NCI-H146 treated with DMSO at 0.1 percent for 48 hours (cell line): ENCODE data around the gene CCDC3.

ENCODE experiments used
- DNase-seq: peaks from one replicate; lab custom pipeline; 2025; ENCODE audit not compliant: unreplicated experiment; lab: John Stamatoyannopoulos, UW

Gene CCDC3

DNA sequence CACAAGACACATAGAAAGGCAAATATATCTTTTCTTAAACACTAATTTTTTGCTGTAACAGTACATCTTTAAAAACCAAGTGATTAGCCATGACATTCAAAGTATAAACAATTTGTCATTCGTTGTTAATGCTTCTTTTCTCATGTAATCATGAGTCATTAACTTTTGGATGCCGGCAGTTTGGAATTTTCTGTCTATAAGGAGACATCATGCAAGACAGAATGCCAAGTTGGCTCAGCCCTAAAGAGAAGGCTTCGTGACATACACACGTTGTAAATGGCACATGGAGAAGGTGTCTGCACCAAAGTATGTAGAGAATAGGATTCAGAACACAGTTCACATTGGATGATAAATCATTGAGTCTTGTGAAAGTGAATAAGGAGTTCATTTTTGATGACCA is 35.9 kb downstream of the CCDC3 start:
- DNase-seq: no peak

- no peak for DNase-seq
Observed at GRCh38 chr10:12962556-12962955, 39.0 kb downstream of the CCDC3 start.

- no peak for DNase-seq
Observed at GRCh38 chr10:12961416-12962205, 39.9 kb downstream of the CCDC3 start.

DNA sequence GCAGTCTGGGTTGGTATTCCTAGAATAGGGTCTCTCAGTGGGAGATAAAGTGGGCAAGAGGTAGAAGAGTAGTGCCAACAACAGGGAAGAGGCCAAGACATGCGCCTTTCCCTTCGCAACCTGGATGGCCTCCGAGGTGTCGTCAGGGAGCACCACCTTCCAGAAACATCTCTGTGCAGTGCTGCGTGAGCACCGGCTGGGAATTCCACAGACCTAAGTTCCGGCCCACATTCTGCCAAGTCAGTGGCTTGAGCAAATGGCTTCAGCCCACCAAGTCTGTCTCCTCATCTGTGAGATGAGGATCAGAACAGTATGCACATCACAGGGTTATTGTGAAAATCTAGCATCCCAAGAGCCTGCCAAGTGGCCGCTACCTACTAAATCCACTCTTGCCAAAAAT is 40.6 kb downstream of the CCDC3 start:
- DNase-seq: no peak

DNA sequence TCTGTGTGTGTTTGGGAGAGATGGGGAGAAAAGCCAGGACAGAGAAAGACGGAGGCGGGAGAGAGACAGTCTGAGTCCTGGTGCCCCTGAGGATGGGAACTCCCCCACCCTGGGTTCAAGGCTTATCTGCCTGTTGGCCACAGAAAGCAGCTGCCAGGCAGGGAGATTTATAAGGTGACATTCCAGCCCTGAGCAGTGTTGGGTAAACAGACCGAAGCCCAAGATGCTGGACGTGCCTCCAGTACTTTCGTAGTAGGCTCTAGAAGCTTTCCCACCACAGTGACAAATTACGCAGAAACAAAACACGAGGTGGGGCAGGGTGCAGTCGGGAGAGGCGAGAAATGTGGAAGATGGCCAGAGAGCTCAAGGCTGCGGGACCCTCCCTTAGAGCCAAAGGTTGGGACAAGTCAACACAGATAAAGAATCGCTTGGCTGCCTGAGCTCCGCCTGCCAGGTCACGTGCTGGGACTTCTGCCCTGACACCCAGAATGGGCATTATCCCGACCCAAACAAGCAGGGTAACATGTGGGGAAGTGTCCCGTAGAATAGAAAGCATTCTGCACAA is 41.1 kb downstream of the CCDC3 start:
- DNase-seq: no peak

DNA sequence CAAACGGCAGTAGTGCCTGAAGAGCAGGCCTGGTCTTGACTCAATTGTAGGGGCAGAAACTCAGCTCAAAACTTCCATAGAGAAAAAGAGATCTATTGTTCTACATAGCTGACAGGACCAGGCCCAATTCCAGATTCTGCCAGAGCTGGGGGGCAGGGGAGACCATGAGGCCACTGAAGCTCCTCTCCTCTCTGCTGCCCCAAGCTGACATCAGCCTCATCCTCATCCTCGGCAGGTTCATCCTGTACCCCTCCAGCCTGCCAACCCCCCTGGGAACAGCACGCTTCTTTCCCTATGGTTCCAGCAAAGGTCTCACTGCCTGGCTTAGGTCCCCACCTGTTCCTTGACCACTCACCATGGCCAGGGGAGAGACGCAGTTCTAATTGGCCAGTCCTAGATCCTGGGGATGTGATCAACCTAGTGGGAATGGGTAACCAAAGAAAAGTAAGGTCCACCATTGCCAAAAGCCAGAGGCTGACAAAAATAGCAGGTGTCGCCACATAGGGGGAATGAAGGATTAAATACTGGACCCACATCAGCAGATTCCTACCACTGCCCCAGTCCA is 42.9 kb downstream of the CCDC3 start:
- DNase-seq: no peak

GRCh38 chr10:12957081-12957480 is 44.4 kb downstream of the CCDC3 start:
- no peak for DNase-seq

- no peak for DNase-seq
Observed at GRCh38 chr10:12954866-12955265, 46.6 kb downstream of the CCDC3 start.

DNA sequence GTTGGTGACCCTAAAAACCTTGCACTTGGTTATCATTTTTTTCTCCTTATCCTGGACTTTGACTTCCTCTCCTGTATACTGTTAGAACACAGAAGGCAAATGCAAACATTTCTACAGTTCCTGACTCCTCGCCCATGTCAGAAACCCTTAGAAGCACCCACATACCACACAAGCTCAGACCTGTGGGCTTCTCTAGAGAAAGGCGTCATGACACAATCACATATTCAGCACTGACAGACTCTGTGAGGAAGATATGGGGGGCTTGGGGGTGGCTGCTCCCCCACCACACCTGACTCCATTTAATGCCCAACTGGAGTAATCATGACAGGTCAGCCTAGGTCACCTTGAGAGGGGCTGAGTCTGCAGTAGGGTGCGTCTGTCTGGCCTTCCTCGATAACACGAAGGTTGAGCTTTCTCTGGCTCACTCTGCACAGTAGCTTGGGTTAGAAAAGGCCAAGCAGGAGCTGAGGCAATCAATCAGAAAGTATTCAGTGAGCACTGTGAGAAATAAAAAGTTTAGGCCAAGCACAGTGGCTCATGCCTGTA is 50.9 kb downstream of the CCDC3 start:
- no peak for DNase-seq

- DNase-seq: peak; percentile 9
Observed at GRCh38 chr10:12949248-12949647, 52.3 kb downstream of the CCDC3 start.

GRCh38 chr10:12947741-12948140 is 53.8 kb downstream of the CCDC3 start:
- DNase-seq: no peak

DNA sequence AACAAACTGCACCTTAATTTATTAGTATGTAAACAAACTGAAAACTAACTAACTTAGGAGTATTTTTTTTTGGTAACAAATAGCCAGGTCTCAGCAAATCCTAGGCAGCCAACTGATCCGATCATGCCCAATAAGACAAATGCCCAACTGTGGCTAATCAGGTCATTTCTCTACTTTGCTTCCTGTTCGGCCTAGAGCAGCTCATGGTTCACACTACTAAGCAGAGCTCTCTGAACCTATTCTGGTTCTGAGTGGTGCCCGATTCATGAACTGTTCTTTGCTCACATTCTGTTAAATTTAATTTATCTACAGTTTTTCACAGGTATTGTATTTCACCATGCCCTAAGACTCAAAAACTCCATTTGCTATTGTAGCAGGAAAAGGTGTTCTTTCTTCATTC is 55.1 kb downstream of the CCDC3 start:
- DNase-seq: no peak

DNA sequence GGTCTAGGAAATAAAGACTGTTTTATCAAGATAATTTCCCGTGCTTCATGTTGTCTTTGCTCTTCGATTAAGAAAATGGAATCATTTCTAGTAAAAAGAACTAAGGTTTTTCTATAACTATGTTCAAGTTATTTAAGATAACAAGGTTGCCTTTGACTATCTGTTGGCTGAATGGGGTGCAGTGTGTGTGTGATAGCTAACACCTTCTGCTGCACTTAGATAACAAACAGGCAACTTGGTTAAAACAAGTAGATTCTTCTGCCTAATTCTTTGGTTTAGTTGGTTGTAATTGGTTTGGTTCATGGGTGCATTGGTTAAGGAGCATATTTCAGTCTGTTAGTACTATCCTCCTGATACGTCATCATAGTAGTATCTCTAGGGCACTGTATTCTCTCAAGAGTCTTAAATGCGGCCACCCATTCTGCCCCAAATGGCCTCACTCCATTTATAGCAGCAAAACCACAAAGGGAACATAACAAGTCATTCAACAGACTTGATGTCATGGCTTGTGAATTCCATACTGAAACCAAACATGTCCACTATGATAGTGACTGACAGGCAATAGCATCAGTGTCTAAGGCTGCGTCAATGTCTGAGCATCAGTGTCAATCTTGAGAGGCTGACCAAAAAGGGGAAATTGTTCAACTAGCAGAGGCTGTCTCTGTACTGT is 55.7 kb downstream of the CCDC3 start:
- DNase-seq: no peak

- no peak for DNase-seq
Observed at GRCh38 chr10:12944931-12945330, 56.6 kb downstream of the CCDC3 start.

DNA sequence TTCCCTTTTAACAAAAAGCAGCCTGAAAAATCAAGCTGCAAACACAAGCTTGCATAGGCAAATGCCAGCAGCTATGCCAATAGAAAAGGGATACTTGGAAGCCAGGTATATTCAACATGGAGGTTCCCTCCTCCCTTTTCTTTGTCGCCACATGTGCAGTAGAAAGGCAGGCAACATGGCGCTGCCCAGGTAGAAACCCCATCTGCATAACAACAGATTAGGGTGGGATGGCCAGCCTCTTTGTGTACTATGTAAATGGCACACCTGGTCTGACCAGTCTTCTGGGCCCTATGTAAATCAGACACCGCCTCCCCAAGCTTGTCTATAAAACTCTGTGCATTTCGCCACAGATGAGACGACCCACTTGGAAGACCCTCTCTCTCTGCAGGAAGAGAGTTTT is 58.1 kb downstream of the CCDC3 start:
- DNase-seq: no peak

DNA sequence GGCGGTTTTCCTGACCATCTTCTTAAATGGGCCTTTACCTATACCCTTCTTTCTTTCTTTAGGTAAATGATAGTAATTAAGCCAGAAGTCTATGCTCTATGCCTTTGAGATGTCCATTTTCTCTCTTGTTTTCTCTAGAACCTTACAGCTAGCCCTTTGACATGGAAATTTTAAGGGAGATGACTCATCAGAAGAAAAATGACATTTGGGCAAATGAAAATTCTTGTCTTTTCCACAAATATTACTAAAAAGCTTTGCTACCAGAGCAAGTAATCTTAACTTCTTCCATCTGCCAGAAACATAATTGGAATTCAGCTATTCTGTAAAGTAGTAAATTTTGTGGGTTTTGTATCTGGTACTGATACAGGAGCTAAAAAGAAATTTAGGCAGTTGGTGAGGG is 59.5 kb downstream of the CCDC3 start:
- DNase-seq: no peak

- no peak for DNase-seq
Observed at GRCh38 chr10:12940791-12941190, 60.7 kb downstream of the CCDC3 start.

DNA sequence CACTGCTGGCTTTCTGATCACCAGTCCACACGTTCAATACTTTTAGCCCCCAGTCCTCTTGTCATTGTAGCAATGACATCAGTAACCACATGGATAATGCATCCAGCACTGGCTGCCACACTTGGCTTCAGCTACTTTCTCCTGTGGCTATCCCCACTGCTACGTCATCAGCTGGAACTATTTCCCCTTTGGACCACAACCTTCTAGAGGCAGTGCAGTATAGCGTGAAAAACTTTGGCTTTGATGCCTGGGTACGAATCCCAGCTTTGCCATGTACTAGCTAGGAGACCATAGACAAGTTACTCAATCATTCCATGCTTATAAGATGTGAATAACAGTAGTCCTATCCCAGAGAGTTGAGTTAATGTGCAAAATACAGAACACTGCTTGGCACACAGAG is 63.2 kb downstream of the CCDC3 start:
- DNase-seq: no peak

DNA sequence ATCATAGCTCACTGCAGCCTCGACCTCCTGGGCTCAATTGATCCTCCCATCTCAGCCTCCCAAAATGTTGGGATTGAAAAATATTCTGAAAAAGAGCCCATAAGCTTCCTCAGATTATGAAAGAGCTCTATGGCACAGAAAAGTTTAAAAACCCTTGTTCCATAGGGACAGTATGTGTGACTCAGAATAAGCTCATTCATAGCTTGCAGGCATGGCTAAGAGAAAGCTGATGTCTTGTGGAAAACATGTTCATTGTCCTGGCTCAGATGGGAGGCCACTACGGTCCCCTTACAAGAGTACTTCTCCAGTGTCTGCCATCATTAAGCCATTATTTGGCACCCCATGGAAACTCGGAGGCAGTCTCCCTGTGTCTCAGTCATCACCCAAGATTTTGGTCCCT is 64.0 kb downstream of the CCDC3 start:
- no peak for DNase-seq

GRCh38 chr10:12934777-12935176 is 66.7 kb downstream of the CCDC3 start:
- no peak for DNase-seq

GRCh38 chr10:12929381-12929780 is 72.1 kb downstream of the CCDC3 start:
- no peak for DNase-seq

GRCh38 chr10:12928571-12928970 is 72.9 kb downstream of the CCDC3 start:
- no peak for DNase-seq
